ENCODE results near the gene CDH15. TPM values are rescaled to one million over a fixed set of nuclear protein-coding genes. Genes with fewer than 3 reads are reported as not detected.

Gene CDH15
- total and polyA plus RNA-seq, 2 of the 13 experiments (the other 11 are each of a cell fraction or from before 2014, with no cell fraction given), result 0.74 to 2.2 TPM

GRCh38 chr16:89200124-89200849 lies 28.7 kb downstream of the CDH15 start, which contains the start of gene SLC22A31 (continued):
- TF ChIP-seq ZNF609 (CRISPR knock-in tag; IDR thresholded peaks at IDR 0.05; ENCODE audit: borderline replicate concordance) (peak; percentile 58; the same call in 1 of the 2 replicates), ZNF276 (CRISPR knock-in tag; IDR thresholded peaks at IDR 0.05; ENCODE audit: low read depth) (no peak), ZGPAT (CRISPR knock-in tag; IDR thresholded peaks at IDR 0.05) (peak; percentile 72), TRIM24 (CRISPR knock-in tag; IDR thresholded peaks at IDR 0.05) (no peak), RARA (CRISPR knock-in tag; IDR thresholded peaks at IDR 0.05) (0 out of 2 replicates have a peak, but pooled peaks have one; percentile 59), ZNF792 (CRISPR knock-in tag; IDR thresholded peaks at IDR 0.05) (no peak), MTA1 (CRISPR knock-in tag; IDR thresholded peaks at IDR 0.05; ENCODE audit: borderline replicate concordance) (no peak; the same call in 1 of the 2 replicates), ARID4A (CRISPR knock-in tag; IDR thresholded peaks at IDR 0.05; ENCODE audit: borderline replicate concordance) (peak; percentile 70; the same call in 1 of the 2 replicates), KLF16 (CRISPR knock-in tag; IDR thresholded peaks at IDR 0.05) (no peak; a peak in 1 of 4 replicates), NFE2L1 (CRISPR knock-in tag; IDR thresholded peaks at IDR 0.05; ENCODE audit: borderline replicate concordance) (no peak), ZNF556 (CRISPR knock-in tag; IDR thresholded peaks at IDR 0.05; ENCODE audit: borderline replicate concordance) (peak; percentile 25; the same call in 1 of the 2 replicates), ZNF34 (CRISPR knock-in tag; IDR thresholded peaks at IDR 0.05; ENCODE audit: borderline replicate concordance) (0 out of 2 replicates have a peak, but pooled peaks have one; percentile 65), ZFX (CRISPR knock-in tag; IDR thresholded peaks at IDR 0.05; ENCODE audit: low read depth) (peak; percentile 73; the same call in 1 of the 2 replicates), FOSL1 (CRISPR knock-in tag; IDR thresholded peaks at IDR 0.05; ENCODE audit: borderline replicate concordance) (no peak), SP140L (CRISPR knock-in tag; IDR thresholded peaks at IDR 0.05; ENCODE audit: borderline replicate concordance) (peak; percentile 69; the same call in 1 of the 2 replicates)
